ENCODE results near the gene HES2.

- TF ChIP-seq, protein P1, sequence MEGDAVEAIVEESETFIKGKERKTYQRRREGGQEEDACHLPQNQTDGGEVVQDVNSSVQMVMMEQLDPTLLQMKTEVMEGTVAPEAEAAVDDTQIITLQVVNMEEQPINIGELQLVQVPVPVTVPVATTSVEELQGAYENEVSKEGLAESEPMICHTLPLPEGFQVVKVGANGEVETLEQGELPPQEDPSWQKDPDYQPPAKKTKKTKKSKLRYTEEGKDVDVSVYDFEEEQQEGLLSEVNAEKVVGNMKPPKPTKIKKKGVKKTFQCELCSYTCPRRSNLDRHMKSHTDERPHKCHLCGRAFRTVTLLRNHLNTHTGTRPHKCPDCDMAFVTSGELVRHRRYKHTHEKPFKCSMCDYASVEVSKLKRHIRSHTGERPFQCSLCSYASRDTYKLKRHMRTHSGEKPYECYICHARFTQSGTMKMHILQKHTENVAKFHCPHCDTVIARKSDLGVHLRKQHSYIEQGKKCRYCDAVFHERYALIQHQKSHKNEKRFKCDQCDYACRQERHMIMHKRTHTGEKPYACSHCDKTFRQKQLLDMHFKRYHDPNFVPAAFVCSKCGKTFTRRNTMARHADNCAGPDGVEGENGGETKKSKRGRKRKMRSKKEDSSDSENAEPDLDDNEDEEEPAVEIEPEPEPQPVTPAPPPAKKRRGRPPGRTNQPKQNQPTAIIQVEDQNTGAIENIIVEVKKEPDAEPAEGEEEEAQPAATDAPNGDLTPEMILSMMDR (IDR thresholded peaks at IDR 0.05) = no peak
- TF ChIP-seq POLR2A (IDR thresholded peaks at IDR 0.05) = no peak
- TF ChIP-seq EP300 (IDR thresholded peaks at IDR 0.05; ENCODE audit: low read depth) = no peak
- no peak for TF ChIP-seq POLR2AphosphoS5 (IDR thresholded peaks at IDR 0.05)
Measured at GRCh38 chr1:6391951-6392808, 27.5 kb downstream of the HES2 start.

All from transverse colon (tissue), 4 donors.